HEK293 (cell line): ENCODE results near the gene RAB36.
A peak's percentile ranks its signal among the peaks of the same experiment; 100 is the strongest.

Experiments used
- CTCF ChIA-PET: fragments of 350-600 bp; formaldehyde crosslinking; extraction: SDS; loops from one replicate; lab custom pipeline; 2021; ENCODE audit warnings: antibody characterized with exemption; lab: Yijun Ruan, JAX
- POLR2A ChIA-PET: fragments of 300-600 bp; formaldehyde crosslinking; extraction: SDS; loops from one replicate; lab custom pipeline; 2020; ENCODE audit warnings: antibody characterized with exemption, inconsistent platforms; lab: Yijun Ruan, JAX
- H3K27ac ChIP-seq: fragments of 200-500 bp; sonication (Bioruptor generic); 2 replicates; pipeline ENCODE4 v1.5.1; 2014; ENCODE audit warnings: low read depth, low read length, control low read depth, inconsistent platforms; ENCODE audit errors: extremely low read depth
- H3K36me3 ChIP-seq, 2 experiments: fragments of 200-500 bp in 1 of 2; sonication (Bioruptor generic) in 1 of 2; 1 replicate in 1 of 2; 2 replicates in 1 of 2; pipeline ENCODE4 v1.5.1; 2014 to 2017; ENCODE audit warnings: inconsistent platforms in 2 of 2, low read length in 2 of 2; ENCODE audit not compliant: control insufficient read depth in 2 of 2, insufficient read depth in 1 of 2
- H3K4me1 ChIP-seq: fragments of 200-500 bp; sonication (Bioruptor generic); 2 replicates; pipeline ENCODE4 v1.5.1; 2014; ENCODE audit warnings: mild to moderate bottlenecking, low read length, inconsistent platforms; ENCODE audit not compliant: control insufficient read depth, insufficient read depth
- H3K4me3 ChIP-seq: 2 replicates; pipeline ENCODE4 v1.5.1; 2011; ENCODE audit warnings: low read depth, mild to moderate bottlenecking, control low read depth, low read length, moderate library complexity
- H3K9me3 ChIP-seq: fragments of 200-500 bp; sonication (Bioruptor generic); 2 replicates; pipeline ENCODE4 v1.5.1; 2014; ENCODE audit warnings: low read depth, low read length, inconsistent platforms; ENCODE audit not compliant: control insufficient read depth, insufficient read depth
- EGR2 ChIP-seq: fragments of 450-650 bp; formaldehyde crosslinking; IDR thresholded peaks from 2 replicates; pipeline ENCODE4 v1.5.1; 2016; ENCODE audit warnings: low read depth, missing biosample characterization, missing genetic modification characterization
- FEZF1 ChIP-seq: fragments of 450-650 bp; formaldehyde crosslinking; IDR thresholded peaks from 2 replicates; pipeline ENCODE4 v1.5.1; 2016; ENCODE audit warnings: missing biosample characterization, missing genetic modification characterization
- HOXD13 ChIP-seq: sonication (generic); formaldehyde crosslinking; IDR thresholded peaks from 2 replicates; pipeline ENCODE4 v1.8.0; 2022; ENCODE audit warnings: missing genetic modification reagents, borderline replicate concordance
- REPIN1 ChIP-seq: fragments of 450-650 bp; formaldehyde crosslinking; IDR thresholded peaks from 2 replicates; pipeline ENCODE4 v1.5.1; 2017; ENCODE audit warnings: missing biosample characterization, missing genetic modification characterization, low read depth
- SCRT2 ChIP-seq: fragments of 450-650 bp; formaldehyde crosslinking; IDR thresholded peaks from 2 replicates; pipeline ENCODE4 v1.5.1; 2016; ENCODE audit warnings: missing biosample characterization, missing genetic modification characterization
- SP2 ChIP-seq: fragments of 450-650 bp; formaldehyde crosslinking; IDR thresholded peaks from 2 replicates; pipeline ENCODE4 v1.5.1; 2016; ENCODE audit warnings: missing biosample characterization, missing genetic modification characterization
- YY2 ChIP-seq: fragments of 450-650 bp; formaldehyde crosslinking; IDR thresholded peaks from 2 replicates; pipeline ENCODE4 v1.5.1; 2016; ENCODE audit warnings: missing biosample characterization, missing genetic modification characterization
- ZBTB48 ChIP-seq: fragments of 450-650 bp; formaldehyde crosslinking; IDR thresholded peaks from 2 replicates; pipeline ENCODE4 v1.5.1; 2016; ENCODE audit warnings: missing biosample characterization, missing genetic modification characterization
- ZBTB8A ChIP-seq: fragments of 450-650 bp; formaldehyde crosslinking; IDR thresholded peaks from 2 replicates; pipeline ENCODE4 v1.5.1; 2016; ENCODE audit warnings: missing biosample characterization, missing genetic modification characterization
- ZFHX2 ChIP-seq: fragments of 450-650 bp; formaldehyde crosslinking; conservative IDR thresholded peaks from 2 replicates; pipeline ENCODE4 v1.5.1; 2016; ENCODE audit warnings: missing biosample characterization, missing genetic modification characterization
- ZFP3 ChIP-seq: fragments of 450-650 bp; formaldehyde crosslinking; IDR thresholded peaks from 2 replicates; pipeline ENCODE4 v1.5.1; 2016; ENCODE audit warnings: low read depth, missing biosample characterization, missing genetic modification characterization
- ZFP69B ChIP-seq: fragments of 450-650 bp; formaldehyde crosslinking; IDR thresholded peaks from 2 replicates; pipeline ENCODE4 v1.5.1; 2016; ENCODE audit warnings: missing biosample characterization, missing genetic modification characterization
- ZIC2 ChIP-seq: fragments of 450-650 bp; formaldehyde crosslinking; IDR thresholded peaks from 2 replicates; pipeline ENCODE4 v1.5.1; 2016; ENCODE audit warnings: missing biosample characterization, missing genetic modification characterization
- ZNF10 ChIP-seq: fragments of 450-650 bp; formaldehyde crosslinking; IDR thresholded peaks from 2 replicates; pipeline ENCODE4 v1.5.1; 2017; ENCODE audit warnings: missing biosample characterization, missing genetic modification characterization
- ZNF121 ChIP-seq: fragments of 450-650 bp; formaldehyde crosslinking; IDR thresholded peaks from 2 replicates; pipeline ENCODE4 v1.5.1; 2016; ENCODE audit warnings: missing biosample characterization, missing genetic modification characterization
- ZNF133 ChIP-seq: fragments of 450-650 bp; formaldehyde crosslinking; IDR thresholded peaks from 2 replicates; pipeline ENCODE4 v1.5.1; 2016; ENCODE audit warnings: missing biosample characterization, missing genetic modification characterization
- ZNF2 ChIP-seq: fragments of 450-650 bp; formaldehyde crosslinking; IDR thresholded peaks from 2 replicates; pipeline ENCODE4 v1.5.1; 2016; ENCODE audit warnings: missing biosample characterization, missing genetic modification characterization
- ZNF214 ChIP-seq: fragments of 450-650 bp; formaldehyde crosslinking; IDR thresholded peaks from 2 replicates; pipeline ENCODE4 v1.5.1; 2017; ENCODE audit warnings: missing biosample characterization, mild to moderate bottlenecking, missing genetic modification characterization, borderline replicate concordance
- ZNF292 ChIP-seq: fragments of 450-650 bp; formaldehyde crosslinking; IDR thresholded peaks from 2 replicates; pipeline ENCODE4 v1.5.1; 2016; ENCODE audit warnings: low read depth, missing biosample characterization, missing genetic modification characterization, borderline replicate concordance
- ZNF302 ChIP-seq: fragments of 450-650 bp; formaldehyde crosslinking; IDR thresholded peaks from 2 replicates; pipeline ENCODE4 v1.5.1; 2016; ENCODE audit warnings: missing biosample characterization, missing genetic modification characterization, low read depth
- ZNF544 ChIP-seq: fragments of 450-650 bp; formaldehyde crosslinking; IDR thresholded peaks from 2 replicates; pipeline ENCODE4 v1.5.0; 2017; ENCODE audit warnings: missing biosample characterization, missing genetic modification characterization
- ZNF561 ChIP-seq: fragments of 450-650 bp; IDR thresholded peaks from 2 replicates; pipeline ENCODE4 v1.5.1; 2018; ENCODE audit warnings: missing biosample characterization, missing genetic modification characterization, borderline replicate concordance
- ZNF585B ChIP-seq: fragments of 450-650 bp; formaldehyde crosslinking; IDR thresholded peaks from 2 replicates; pipeline ENCODE4 v1.5.1; 2016; ENCODE audit warnings: missing biosample characterization, missing genetic modification characterization
- ZNF629 ChIP-seq: fragments of 450-650 bp; formaldehyde crosslinking; IDR thresholded peaks from 2 replicates; pipeline ENCODE4 v1.5.1; 2017; ENCODE audit warnings: missing biosample characterization, missing genetic modification characterization
- ZNF654 ChIP-seq: fragments of 450-650 bp; formaldehyde crosslinking; IDR thresholded peaks from 2 replicates; pipeline ENCODE4 v1.5.1; 2016; ENCODE audit warnings: low read depth, missing biosample characterization, missing genetic modification characterization
- ZNF76 ChIP-seq: fragments of 450-650 bp; formaldehyde crosslinking; IDR thresholded peaks from 2 replicates; pipeline ENCODE4; 2016; ENCODE audit warnings: low read depth, missing biosample characterization, missing genetic modification characterization, borderline replicate concordance
- ZNF843 ChIP-seq: fragments of 450-650 bp; formaldehyde crosslinking; IDR thresholded peaks from 2 replicates; pipeline ENCODE4 v1.5.1; 2016; ENCODE audit warnings: missing biosample characterization, missing genetic modification characterization
- ZSCAN30 ChIP-seq: fragments of 450-650 bp; IDR thresholded peaks from 2 replicates; pipeline ENCODE4 v1.5.1; 2018; ENCODE audit warnings: missing biosample characterization, mild to moderate bottlenecking, missing genetic modification characterization, moderate library complexity
- ZXDB ChIP-seq: fragments of 450-650 bp; formaldehyde crosslinking; IDR thresholded peaks from 2 replicates; pipeline ENCODE4 v1.5.1; 2016; ENCODE audit warnings: missing biosample characterization, missing genetic modification characterization
- TF ChIP-seq, protein P1 (sequence below): fragments of 450-650 bp; formaldehyde crosslinking; IDR thresholded peaks from 2 replicates; pipeline ENCODE4 v1.5.1; 2017; ENCODE audit warnings: missing biosample characterization, mild to moderate bottlenecking, missing genetic modification characterization, moderate library complexity
- TF ChIP-seq, protein P2 (sequence below): fragments of 450-650 bp; formaldehyde crosslinking; IDR thresholded peaks from 2 replicates; pipeline ENCODE4 v1.5.1; 2016; ENCODE audit warnings: missing biosample characterization, missing genetic modification characterization
- TF ChIP-seq, protein P3 (sequence below): fragments of 450-650 bp; formaldehyde crosslinking; IDR thresholded peaks from 2 replicates; pipeline ENCODE4 v1.5.1; 2016; ENCODE audit warnings: missing biosample characterization, missing genetic modification characterization

RAB36 gene

DNA sequence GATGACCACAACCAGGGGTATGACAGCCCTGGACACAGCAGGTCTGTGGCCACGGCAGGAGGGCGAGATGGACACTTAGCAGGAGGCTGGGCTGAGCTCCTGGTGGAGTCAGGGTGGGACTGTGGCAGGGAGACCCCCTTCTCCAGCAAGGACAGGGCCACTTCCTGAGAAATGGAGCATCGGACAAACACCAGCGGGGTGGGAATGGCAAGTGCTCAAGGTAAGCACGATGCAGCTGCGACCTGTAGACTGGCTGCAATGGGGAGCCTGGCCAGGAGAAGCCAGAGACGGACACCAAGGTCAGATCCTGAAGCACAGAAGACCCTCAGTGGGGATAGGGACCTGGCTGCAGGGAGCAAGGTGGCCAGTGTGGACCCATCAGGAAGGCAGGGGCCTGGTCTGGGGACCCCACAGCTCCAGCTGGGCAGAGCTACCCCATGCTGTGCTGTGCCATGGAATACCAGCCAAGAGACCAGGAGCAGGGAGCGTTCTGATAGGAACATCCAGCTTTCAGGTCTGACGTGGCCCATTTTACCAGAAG lies 32.7 kb upstream of the RAB36 start:
- Histone ChIP-seq H3K4me1 (no peaks in the 10 kb centered on the region), H3K36me3 (peaks cover 0 to 43% of the 10 kb centered on the region in 2 experiments; a peak in 1 of 3 replicates), H3K9me3 (no peaks in the 10 kb centered on the region), H3K4me3 (no peak overlapping the region), H3K27ac (no peak overlapping the region)
- TF ChIP-seq, protein P1, sequence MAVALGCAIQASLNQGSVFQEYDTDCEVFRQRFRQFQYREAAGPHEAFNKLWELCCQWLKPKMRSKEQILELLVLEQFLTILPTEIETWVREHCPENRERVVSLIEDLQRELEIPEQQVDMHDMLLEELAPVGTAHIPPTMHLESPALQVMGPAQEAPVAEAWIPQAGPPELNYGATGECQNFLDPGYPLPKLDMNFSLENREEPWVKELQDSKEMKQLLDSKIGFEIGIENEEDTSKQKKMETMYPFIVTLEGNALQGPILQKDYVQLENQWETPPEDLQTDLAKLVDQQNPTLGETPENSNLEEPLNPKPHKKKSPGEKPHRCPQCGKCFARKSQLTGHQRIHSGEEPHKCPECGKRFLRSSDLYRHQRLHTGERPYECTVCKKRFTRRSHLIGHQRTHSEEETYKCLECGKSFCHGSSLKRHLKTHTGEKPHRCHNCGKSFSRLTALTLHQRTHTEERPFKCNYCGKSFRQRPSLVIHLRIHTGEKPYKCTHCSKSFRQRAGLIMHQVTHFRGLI (tag by site-specific recombination): no peak
- TF ChIP-seq ZNF2 (no peak), ZNF654 (tag by site-specific recombination) (no peak), ZNF585B (no peak), ZNF302 (tag by site-specific recombination) (no peak), REPIN1 (no peak), ZNF561 (tag by site-specific recombination) (no peak), FEZF1 (no peak), ZNF76 (no peak)
- POLR2A ChIA-PET: no interaction called here
- CTCF ChIA-PET: interaction anchor here (0.7 to 1.1 kb wide), 2 partner anchors 15 to 403 kb away, joined by 4 read pairs; no protein-coding TSS in a partner anchor

DNA sequence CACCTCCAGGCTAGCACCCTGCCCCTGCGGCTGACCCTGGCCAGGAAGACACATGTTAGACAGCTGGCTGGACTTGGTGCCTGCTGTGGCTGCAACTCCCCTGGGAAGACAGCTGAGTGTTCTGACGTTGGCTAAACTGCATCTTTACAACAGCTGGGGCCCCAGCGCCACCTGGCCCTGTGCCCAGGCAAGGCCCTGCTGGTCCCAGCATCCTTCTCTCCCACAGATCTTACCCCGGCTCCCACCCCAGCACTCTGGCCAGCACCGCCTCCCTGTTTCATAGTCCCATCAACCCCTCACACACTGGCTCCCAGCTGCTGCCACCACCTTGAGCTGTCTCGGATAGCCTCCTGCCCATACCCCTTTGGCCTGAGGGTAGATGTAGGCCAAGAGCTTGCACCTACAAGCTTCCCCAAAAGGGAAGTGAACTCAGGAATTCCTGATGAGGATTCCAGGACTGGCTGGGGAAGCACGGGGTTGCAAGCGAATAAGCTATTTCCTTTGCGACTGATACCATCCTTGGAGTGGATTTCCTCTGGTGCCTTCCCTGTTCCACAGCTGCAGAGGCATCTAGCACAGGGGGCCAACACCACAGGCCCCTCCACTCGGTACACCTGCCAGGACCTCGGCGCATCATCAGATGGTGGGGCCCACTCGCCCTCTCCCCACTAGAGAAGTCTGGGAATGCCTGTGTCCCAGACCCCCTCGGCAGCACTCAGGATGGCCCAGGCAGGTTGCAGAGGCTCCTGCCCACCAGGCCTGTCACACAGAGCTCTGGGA lies 32.0 kb upstream of the RAB36 start:
- no peak overlapping the region for H3K27ac ChIP-seq
- no peak overlapping the region for H3K4me3 ChIP-seq
- H3K9me3 ChIP-seq: no peaks in the 10 kb centered on the region
- ChIA-PET POLR2A (interaction anchor here (1.1 to 1.7 kb wide), 3 partner anchors 10 to 43 kb away, joined by 3 to 5 read pairs (median 3); partner anchors contain the start of genes GNAZ and RAB36), CTCF (interaction anchor here (0.7 to 1.8 kb wide), 4 partner anchors 14 to 404 kb away, joined by 4 to 9 read pairs (median 4); no protein-coding TSS in a partner anchor)
- H3K4me1 ChIP-seq: no peaks in the 10 kb centered on the region
- H3K36me3 ChIP-seq: peaks cover 0 to 36% of the 10 kb centered on the region in 2 experiments; a peak in 1 of 3 replicates
- TF ChIP-seq ZFP3 (tag by site-specific recombination) (no peak), EGR2 (tag by site-specific recombination) (peak; percentile 33; the same call in 1 of the 2 replicates), ZSCAN30 (tag by site-specific recombination) (no peak), SP2 (tag by site-specific recombination) (no peak), ZXDB (tag by site-specific recombination) (no peak), ZNF292 (no peak), ZFP69B (tag by site-specific recombination) (peak; percentile 72), ZFHX2 (tag by site-specific recombination) (peak; percentile 59), ZNF843 (tag by site-specific recombination) (no peak), ZNF214 (tag by site-specific recombination) (no peak), ZNF10 (tag by site-specific recombination) (no peak), SCRT2 (tag by site-specific recombination) (no peak), ZBTB48 (tag by site-specific recombination) (peak; percentile 42), HOXD13 (CRISPR knock-in tag) (no peak), ZNF133 (tag by site-specific recombination) (no peak), ZBTB8A (0 out of 2 replicates have a peak, but pooled peaks have one; percentile 31), ZNF629 (peak; percentile 61), ZNF121 (no peak), YY2 (tag by site-specific recombination) (no peak), ZNF544 (tag by site-specific recombination) (no peak), ZIC2 (tag by site-specific recombination) (peak; percentile 95)
- TF ChIP-seq, protein P2, sequence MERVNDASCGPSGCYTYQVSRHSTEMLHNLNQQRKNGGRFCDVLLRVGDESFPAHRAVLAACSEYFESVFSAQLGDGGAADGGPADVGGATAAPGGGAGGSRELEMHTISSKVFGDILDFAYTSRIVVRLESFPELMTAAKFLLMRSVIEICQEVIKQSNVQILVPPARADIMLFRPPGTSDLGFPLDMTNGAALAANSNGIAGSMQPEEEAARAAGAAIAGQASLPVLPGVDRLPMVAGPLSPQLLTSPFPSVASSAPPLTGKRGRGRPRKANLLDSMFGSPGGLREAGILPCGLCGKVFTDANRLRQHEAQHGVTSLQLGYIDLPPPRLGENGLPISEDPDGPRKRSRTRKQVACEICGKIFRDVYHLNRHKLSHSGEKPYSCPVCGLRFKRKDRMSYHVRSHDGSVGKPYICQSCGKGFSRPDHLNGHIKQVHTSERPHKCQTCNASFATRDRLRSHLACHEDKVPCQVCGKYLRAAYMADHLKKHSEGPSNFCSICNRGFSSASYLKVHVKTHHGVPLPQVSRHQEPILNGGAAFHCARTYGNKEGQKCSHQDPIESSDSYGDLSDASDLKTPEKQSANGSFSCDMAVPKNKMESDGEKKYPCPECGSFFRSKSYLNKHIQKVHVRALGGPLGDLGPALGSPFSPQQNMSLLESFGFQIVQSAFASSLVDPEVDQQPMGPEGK: peak; percentile 46; the same call in 1 of the 2 replicates
- TF ChIP-seq, protein P3, sequence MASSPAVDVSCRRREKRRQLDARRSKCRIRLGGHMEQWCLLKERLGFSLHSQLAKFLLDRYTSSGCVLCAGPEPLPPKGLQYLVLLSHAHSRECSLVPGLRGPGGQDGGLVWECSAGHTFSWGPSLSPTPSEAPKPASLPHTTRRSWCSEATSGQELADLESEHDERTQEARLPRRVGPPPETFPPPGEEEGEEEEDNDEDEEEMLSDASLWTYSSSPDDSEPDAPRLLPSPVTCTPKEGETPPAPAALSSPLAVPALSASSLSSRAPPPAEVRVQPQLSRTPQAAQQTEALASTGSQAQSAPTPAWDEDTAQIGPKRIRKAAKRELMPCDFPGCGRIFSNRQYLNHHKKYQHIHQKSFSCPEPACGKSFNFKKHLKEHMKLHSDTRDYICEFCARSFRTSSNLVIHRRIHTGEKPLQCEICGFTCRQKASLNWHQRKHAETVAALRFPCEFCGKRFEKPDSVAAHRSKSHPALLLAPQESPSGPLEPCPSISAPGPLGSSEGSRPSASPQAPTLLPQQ (tag by site-specific recombination): peak; percentile 74
